Neuronal stem cell (in vitro differentiated cells): ENCODE data around the gene RFC5.

Experiments
- DNase-seq: peaks from one replicate; pipeline ENCODE4 v3.0.0-alpha.2; 2013; ENCODE audit warnings: low spot score
- H2AFZ ChIP-seq: one replicate; pipeline ENCODE4 v1.6.1; 2013; ENCODE audit warnings: mild to moderate bottlenecking, low read length, inconsistent platforms
- H2AK5ac ChIP-seq: 2 replicates; pipeline ENCODE4 v1.6.1; 2013; ENCODE audit warnings: low read depth, mild to moderate bottlenecking, inconsistent platforms, low read length, moderate library complexity, mixed read lengths
- H2BK120ac ChIP-seq: 2 replicates; pipeline ENCODE4 v1.6.1; 2013; ENCODE audit warnings: low read depth, mild to moderate bottlenecking, inconsistent platforms, low read length, moderate library complexity, mixed read lengths
- H2BK12ac ChIP-seq: one replicate; pipeline ENCODE4 v1.6.1; 2013; ENCODE audit warnings: low read length, inconsistent platforms
- H2BK15ac ChIP-seq: 2 replicates; pipeline ENCODE4 v1.6.1; 2013; ENCODE audit warnings: mild to moderate bottlenecking, low read length, inconsistent platforms, mixed read lengths
- H2BK5ac ChIP-seq: one replicate; pipeline ENCODE4 v1.6.1; 2013; ENCODE audit warnings: inconsistent platforms, mild to moderate bottlenecking, low read length, moderate library complexity
- H3K14ac ChIP-seq: one replicate; pipeline ENCODE4 v1.6.1; 2013; ENCODE audit warnings: low read length, inconsistent platforms
- H3K18ac ChIP-seq: 2 replicates; pipeline ENCODE4 v1.6.1; 2013; ENCODE audit warnings: low read length, inconsistent platforms
- H3K23ac ChIP-seq: 2 replicates; pipeline ENCODE4 v1.6.1; 2013; ENCODE audit warnings: low read depth, mild to moderate bottlenecking, mixed read lengths, low read length, inconsistent platforms; ENCODE audit not compliant: poor library complexity
- H3K27ac ChIP-seq: replicated peaks from 3 replicates; pipeline ENCODE4 v1.5.1; 2013; ENCODE audit warnings: low read length, inconsistent platforms
- H3K27me3 ChIP-seq, 3 experiments: 2 replicates each; pipeline ENCODE4 v1.6.1; 2013; ENCODE audit warnings: low read length in 3 of 3, mild to moderate bottlenecking in 2 of 3, inconsistent platforms in 1 of 3, low read depth in 1 of 3, mixed read lengths in 1 of 3, moderate library complexity in 1 of 3; ENCODE audit not compliant: control insufficient read depth in 3 of 3, insufficient read depth in 3 of 3
- H3K36me3 ChIP-seq, 2 donors: replicated peaks in 1 of 2; 2 replicates each; pipeline ENCODE4 v1.6.1; 2013; ENCODE audit warnings: low read length in 2 of 2; ENCODE audit not compliant: control insufficient read depth in 2 of 2, insufficient read depth in 2 of 2
- H3K4ac ChIP-seq: 2 replicates; pipeline ENCODE4 v1.6.1; 2013; ENCODE audit warnings: inconsistent platforms, mild to moderate bottlenecking, low read length, moderate library complexity
- H3K4me1 ChIP-seq, 2 donors: 1 replicate in 1 of 2; 2 replicates in 1 of 2; pipeline ENCODE4 v1.6.1; 2013; ENCODE audit warnings: low read length in 2 of 2, low read depth in 1 of 2; ENCODE audit not compliant: control insufficient read depth in 2 of 2, insufficient read depth in 1 of 2
- H3K4me2 ChIP-seq: one replicate; pipeline ENCODE4 v1.6.1; 2013; ENCODE audit warnings: mild to moderate bottlenecking, low read length, inconsistent platforms; ENCODE audit not compliant: insufficient read depth, poor library complexity, severe bottlenecking
- H3K4me3 ChIP-seq, 2 donors: 2 replicates each; pipeline ENCODE4 v1.5.1; 2013; ENCODE audit warnings: low read length in 2 of 2, mild to moderate bottlenecking in 2 of 2, inconsistent platforms in 1 of 2, moderate library complexity in 1 of 2
- H3K79me1 ChIP-seq: one replicate; pipeline ENCODE4 v1.6.1; 2013; ENCODE audit warnings: low read depth, mild to moderate bottlenecking, inconsistent platforms, low read length, moderate library complexity
- H3K9ac ChIP-seq: one replicate; pipeline ENCODE4 v1.6.1; 2013; ENCODE audit warnings: mild to moderate bottlenecking, low read depth, low read length, inconsistent platforms; ENCODE audit not compliant: poor library complexity
- H3K9me3 ChIP-seq, 2 donors: replicated peaks in 1 of 2; 2 replicates each; pipeline versions ENCODE3 to v1.6.1; 2013; ENCODE audit warnings: low read length in 2 of 2, mild to moderate bottlenecking in 2 of 2, inconsistent platforms in 1 of 2, low read depth in 1 of 2, mixed read lengths in 1 of 2, moderate library complexity in 1 of 2; ENCODE audit not compliant: control insufficient read depth in 2 of 2, insufficient read depth in 1 of 2
- H4K8ac ChIP-seq: one replicate; pipeline ENCODE4 v1.6.1; 2013; ENCODE audit warnings: low read depth, mild to moderate bottlenecking, inconsistent platforms, low read length, moderate library complexity
- H4K91ac ChIP-seq: one replicate; pipeline ENCODE4 v1.6.1; 2013; ENCODE audit warnings: low read length, low read depth, mild to moderate bottlenecking, inconsistent platforms; ENCODE audit not compliant: poor library complexity
- WGBS, 2 donors: extraction: QIAGEN DNeasy Blood & Tissue Kit; methylation state at CpG; one replicate each; pipeline ENCODE4 v1.1.7; 2013; ENCODE audit warnings: missing lambda C conversion rate in 2 of 2, mixed read lengths in 1 of 2; ENCODE audit not compliant: insufficient read length in 2 of 2, insufficient replicate concordance in 1 of 2; ENCODE audit errors: extremely low coverage in 2 of 2; 5-methylcytosine and 5-hydroxymethylcytosine counted together

RFC5 gene

DNA sequence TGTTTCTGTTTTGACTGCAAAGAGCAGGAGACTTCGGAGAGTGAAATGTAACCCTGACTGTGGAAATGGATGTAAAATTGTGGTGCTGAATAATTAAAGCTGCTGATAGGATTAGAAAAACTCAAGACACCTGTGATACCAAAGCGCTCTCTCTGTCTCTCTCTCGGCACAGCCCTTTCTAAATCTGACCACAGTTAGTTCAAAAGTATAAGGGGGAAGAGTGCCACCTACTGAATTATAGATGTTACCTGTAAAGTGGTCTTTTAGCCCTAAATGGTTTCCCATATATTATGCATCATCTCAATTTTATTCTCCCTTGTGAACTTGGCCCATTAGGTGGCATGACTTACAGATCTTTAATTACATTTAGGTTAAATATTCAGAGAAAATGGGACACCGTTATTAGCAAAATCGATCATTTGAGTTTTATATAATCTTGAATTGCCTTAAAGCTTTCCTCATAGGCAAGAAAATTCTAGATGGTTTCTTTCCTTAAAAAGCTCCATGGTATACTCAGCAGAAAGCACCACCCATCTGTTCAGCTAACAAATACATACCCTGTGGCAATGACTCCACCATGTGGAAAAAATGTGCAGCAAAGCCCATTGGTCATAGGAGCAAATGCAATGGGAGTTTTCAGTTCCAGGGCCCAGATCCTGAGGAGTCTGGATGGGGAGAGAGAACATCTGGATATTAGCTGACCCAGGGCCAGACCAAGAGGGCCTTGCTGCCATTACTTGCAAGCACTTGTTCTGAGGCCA lies 18.1 kb downstream of the RFC5 start:
- Histone ChIP-seq H2BK5ac (no peak overlapping the region), H3K18ac (no peak overlapping the region), H3K27me3 (no peaks in the 10 kb centered on the region), H2AK5ac (no peak overlapping the region), H3K14ac (no peak overlapping the region), H3K27ac (no peak overlapping the region), H3K23ac (no peak overlapping the region), H4K8ac (no peak overlapping the region), H3K4me3 (no peak overlapping the region), H3K36me3 (peaks cover 36 to 100% of the 10 kb centered on the region in 2 donors), H2BK12ac (no peak overlapping the region), H3K79me1 (no peaks in the 10 kb centered on the region), H2BK15ac (no peak overlapping the region), H3K4me1 (no peaks in the 10 kb centered on the region), H3K9ac (no peak overlapping the region), H2AFZ (no peak overlapping the region), H4K91ac (no peak overlapping the region), H2BK120ac (no peak overlapping the region), H3K4ac (no peak overlapping the region), H3K4me2 (no peak overlapping the region), H3K9me3 (no peaks in the 10 kb centered on the region)
- no peak for DNase-seq
- no CpG with 5 or more reads among the region's 5 CpGs for WGBS, 2 donors

- H2BK120ac ChIP-seq, result no peak overlapping the region
- no peak overlapping the region for H3K23ac ChIP-seq
- no peaks in the 10 kb centered on the region for H3K27me3 ChIP-seq
- H3K27ac ChIP-seq, result no peak overlapping the region
- H2BK15ac ChIP-seq, result no peak overlapping the region
- no peak overlapping the region for H3K4ac ChIP-seq
- no peak overlapping the region for H2BK5ac ChIP-seq
- no peak overlapping the region for H3K18ac ChIP-seq
- peaks cover 35 to 100% of the 10 kb centered on the region in 2 donors for H3K36me3 ChIP-seq
- H3K9ac ChIP-seq, result no peak overlapping the region
- WGBS, 2 donors, result no CpG with 5 or more reads among the region's 9 CpGs
- no peak overlapping the region for H3K14ac ChIP-seq
- H3K79me1 ChIP-seq, result no peaks in the 10 kb centered on the region
- no peak overlapping the region for H4K91ac ChIP-seq
- no peak overlapping the region for H2AK5ac ChIP-seq
- H3K4me3 ChIP-seq, result no peak overlapping the region
- no peak overlapping the region for H2AFZ ChIP-seq
- no peaks in the 10 kb centered on the region for H3K9me3 ChIP-seq
- no peak overlapping the region for H3K4me2 ChIP-seq
- no peaks in the 10 kb centered on the region for H3K4me1 ChIP-seq
- H2BK12ac ChIP-seq, result no peak overlapping the region
- no peak overlapping the region for H4K8ac ChIP-seq
- no peak for DNase-seq
These were observed 18.9 kb downstream of the RFC5 start for GRCh38 chr12:118035190-118036041.

GRCh38 chr12:118036672-118037411 lies 20.3 kb downstream of the RFC5 start:
- Histone ChIP-seq H3K27me3 (no peaks in the 10 kb centered on the region), H3K27ac (no peak overlapping the region), H2BK120ac (no peak overlapping the region), H4K8ac (no peak overlapping the region), H3K9ac (no peak overlapping the region), H3K18ac (no peak overlapping the region), H3K4ac (no peak overlapping the region), H3K14ac (no peak overlapping the region), H2AK5ac (no peak overlapping the region), H3K23ac (no peak overlapping the region), H3K4me1 (no peaks in the 10 kb centered on the region), H2AFZ (no peak overlapping the region), H4K91ac (no peak overlapping the region), H3K9me3 (no peaks in the 10 kb centered on the region), H3K79me1 (no peaks in the 10 kb centered on the region), H2BK5ac (no peak overlapping the region), H3K36me3 (peaks cover 36 to 98% of the 10 kb centered on the region in 2 donors), H3K4me2 (no peak overlapping the region), H2BK12ac (no peak overlapping the region), H2BK15ac (no peak overlapping the region), H3K4me3 (no peak overlapping the region)
- no CpG with 5 or more reads among the region's 11 CpGs for whole genome bisulfite sequencing, 2 donors
- DNase-seq, result no peak

DNA sequence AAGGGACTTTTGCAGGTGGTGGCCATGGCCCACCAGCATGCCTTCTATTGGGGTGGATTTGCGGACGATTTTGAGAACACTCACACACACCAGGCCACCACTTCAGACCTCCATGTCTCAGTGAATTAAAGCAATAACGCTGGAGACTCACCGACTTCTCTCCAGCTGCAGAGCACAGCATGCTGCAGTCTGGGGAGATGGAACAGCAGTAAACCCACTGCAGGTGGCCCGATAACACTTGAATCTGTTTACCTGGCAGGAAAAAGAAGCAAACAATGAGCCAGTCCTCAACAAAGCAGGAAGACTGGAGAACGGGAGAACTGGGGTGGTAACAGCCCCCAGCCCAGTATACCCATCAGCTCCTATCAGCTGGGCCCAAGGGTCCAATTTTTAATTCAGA lies 21.6 kb downstream of the RFC5 start:
- Histone ChIP-seq H3K9ac (no peak overlapping the region), H3K4me2 (no peak overlapping the region), H3K4ac (no peak overlapping the region), H3K9me3 (no peaks in the 10 kb centered on the region), H3K27me3 (no peaks in the 10 kb centered on the region), H2BK5ac (no peak overlapping the region), H2AFZ (no peak overlapping the region), H3K27ac (no peak overlapping the region), H3K14ac (no peak overlapping the region), H2BK120ac (no peak overlapping the region), H4K8ac (no peak overlapping the region), H3K18ac (no peak overlapping the region), H2BK15ac (no peak overlapping the region), H3K4me3 (no peak overlapping the region), H4K91ac (no peak overlapping the region), H2BK12ac (no peak overlapping the region), H3K4me1 (no peaks in the 10 kb centered on the region), H3K23ac (no peak overlapping the region), H2AK5ac (no peak overlapping the region), H3K79me1 (no peaks in the 10 kb centered on the region), H3K36me3 (peaks cover 40 to 98% of the 10 kb centered on the region in 2 donors)
- no peak for DNase-seq
- WGBS, 2 donors, result no CpG with 5 or more reads among the region's 6 CpGs
